ENCODE data around the gene THAP11.

The THAP11 gene

GRCh38 chr16:67841816-67842508 lies at the start of gene THAP11:
Gene THAP11 (plus strand): TSS chr16:67842320. CDS start chr16:67842555, 235 bp downstream.
- peak within 1 kb of the TSS; percentile 89 for H3K4me3 ChIP-seq
- no peaks in the 10 kb centered on the region for H3K9me3 ChIP-seq
- peaks cover 38% of the 10 kb centered on the region for H3K4me1 ChIP-seq
- H3K27me3 ChIP-seq (ENCODE audit: low read depth): no peaks in the 10 kb centered on the region
- H3K36me3 ChIP-seq (replicated peaks): peaks cover 7% of the 10 kb centered on the region; the same call in 1 of the 2 replicates
- in situ Hi-C loops (cut with MboI; ENCODE audit: low sequenced_read_pairs): no loop called here
- peak; percentile 95 to 97 for DNase-seq (ENCODE audit: low spot score in 2 of 2)

DNA sequence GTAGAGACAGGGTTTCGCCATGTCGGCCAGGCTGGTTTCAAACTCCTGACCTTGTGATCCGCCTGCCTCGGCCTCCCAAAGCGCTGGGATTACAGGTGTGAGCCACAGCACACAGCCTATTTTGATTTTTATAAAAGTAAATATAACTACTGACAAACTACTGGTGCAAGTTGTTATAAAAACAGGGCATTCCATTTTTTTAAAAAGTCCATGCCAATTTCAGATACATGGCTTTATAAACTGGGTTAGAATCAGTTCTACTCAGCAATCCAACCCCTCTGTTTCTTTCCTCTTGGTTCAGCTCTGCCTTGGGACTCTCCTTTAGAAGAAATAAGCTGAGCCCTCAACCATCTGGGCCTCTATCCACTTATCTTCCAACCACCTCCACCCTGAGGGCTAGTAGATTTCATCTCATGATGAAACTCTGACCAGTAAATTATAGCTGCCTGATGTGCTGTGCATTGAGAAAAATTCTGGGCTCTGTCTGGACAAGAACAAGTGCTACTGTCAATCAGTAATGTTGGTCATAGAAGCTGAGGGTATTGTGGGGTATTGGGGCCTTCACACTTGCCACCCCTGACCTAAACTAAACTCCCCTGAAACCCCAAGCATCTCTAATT lies 45.9 kb upstream of the THAP11 start:
- Histone ChIP-seq H3K4me1 (no peaks in the 10 kb centered on the region), H3K36me3 (replicated peaks) (peaks cover 9% of the 10 kb centered on the region; the same call in 1 of the 2 replicates), H3K4me3 (no peak overlapping the region), H3K27me3 (ENCODE audit: low read depth) (no peaks in the 10 kb centered on the region), H3K9me3 (no peaks in the 10 kb centered on the region)
- in situ Hi-C loops (cut with MboI; ENCODE audit: low sequenced_read_pairs): no loop called here
- DNase-seq (ENCODE audit: low spot score in 2 of 2): no peak

DNA sequence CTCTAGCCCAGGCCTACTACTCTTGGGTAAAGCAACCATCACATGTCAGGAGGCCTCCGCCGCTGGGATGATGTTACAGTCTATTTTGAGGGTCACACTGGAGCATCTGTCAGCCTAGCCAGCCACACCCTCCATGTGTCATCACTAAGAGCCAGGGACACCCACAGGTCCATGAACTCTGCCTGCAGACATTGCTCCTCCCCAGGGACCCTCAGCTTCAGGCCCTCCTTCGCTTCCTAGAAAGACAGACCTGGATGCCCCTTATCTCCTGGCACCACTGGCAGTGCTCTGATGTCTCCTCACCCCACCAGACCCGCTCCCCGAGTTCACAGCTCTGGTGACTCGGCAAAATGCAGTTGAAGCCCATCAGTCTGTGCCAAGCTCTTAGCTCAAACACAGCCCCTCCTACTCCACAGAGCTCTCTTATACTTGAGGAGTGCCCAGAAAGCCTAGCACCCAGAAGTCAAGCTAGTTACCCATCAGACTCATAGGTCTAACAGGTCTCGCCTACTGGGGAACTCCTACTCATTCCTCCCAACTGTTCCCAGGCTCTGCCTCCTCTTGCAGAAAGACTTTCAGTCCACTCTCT lies 41.7 kb upstream of the THAP11 start:
- H3K27me3 ChIP-seq (ENCODE audit: low read depth): no peaks in the 10 kb centered on the region
- no peak for DNase-seq (ENCODE audit: low spot score in 2 of 2)
- no peak overlapping the region for H3K4me3 ChIP-seq
- H3K4me1 ChIP-seq: peaks cover 6% of the 10 kb centered on the region
- H3K36me3 ChIP-seq (replicated peaks): peaks cover 19% of the 10 kb centered on the region
- in situ Hi-C loops (cut with MboI; ENCODE audit: low sequenced_read_pairs): no loop called here
- no peaks in the 10 kb centered on the region for H3K9me3 ChIP-seq

- in situ Hi-C loops (cut with MboI; ENCODE audit: low sequenced_read_pairs): no loop called here
Measured at GRCh38 chr16:67801241-67801640, 40.9 kb upstream of the THAP11 start.

DNA sequence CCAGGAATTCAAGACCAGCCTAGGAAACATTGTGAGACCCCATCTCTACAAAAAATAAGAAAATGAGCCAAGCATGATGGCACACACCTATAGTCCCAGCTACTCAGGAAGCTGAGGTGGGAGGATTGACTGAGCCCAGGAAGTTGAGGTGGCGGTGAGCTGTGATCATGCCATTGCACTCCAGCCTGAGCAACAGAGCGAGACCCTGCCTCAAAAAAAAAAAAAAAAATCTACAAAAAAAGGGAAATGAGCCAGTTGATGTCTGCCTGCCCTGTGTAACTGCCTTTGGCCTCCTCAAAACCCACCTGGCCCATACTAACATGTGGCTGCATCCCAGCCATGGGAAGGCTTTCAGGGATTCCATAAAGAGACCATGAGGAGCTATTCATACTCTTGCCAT lies 40.2 kb upstream of the THAP11 start:
- in situ Hi-C loops (cut with MboI; ENCODE audit: low sequenced_read_pairs): no loop called here
- no peaks in the 10 kb centered on the region for H3K27me3 ChIP-seq (ENCODE audit: low read depth)
- no peak overlapping the region for H3K4me3 ChIP-seq
- H3K4me1 ChIP-seq: peaks cover 8% of the 10 kb centered on the region
- peaks cover 19% of the 10 kb centered on the region for H3K36me3 ChIP-seq (replicated peaks)
- H3K9me3 ChIP-seq: no peaks in the 10 kb centered on the region
- DNase-seq (ENCODE audit: low spot score in 2 of 2): no peak

More at GRCh38 chr16:67801241-67801640, 40.9 kb upstream of the THAP11 start:
- Histone ChIP-seq H3K4me3 (no peak overlapping the region), H3K9me3 (no peaks in the 10 kb centered on the region), H3K4me1 (peaks cover 8% of the 10 kb centered on the region), H3K36me3 (replicated peaks) (peaks cover 19% of the 10 kb centered on the region), H3K27me3 (ENCODE audit: low read depth) (no peaks in the 10 kb centered on the region)
- no peak for DNase-seq (ENCODE audit: low spot score in 2 of 2)

- H3K9me3 ChIP-seq: no peaks in the 10 kb centered on the region
- DNase-seq (ENCODE audit: low spot score in 2 of 2): no peak
- no peaks in the 10 kb centered on the region for H3K27me3 ChIP-seq (ENCODE audit: low read depth)
- in situ Hi-C loops (cut with MboI; ENCODE audit: low sequenced_read_pairs): no loop called here
- peaks cover 8% of the 10 kb centered on the region for H3K4me1 ChIP-seq
- H3K36me3 ChIP-seq (replicated peaks): peaks cover 19% of the 10 kb centered on the region
- H3K4me3 ChIP-seq: no peak overlapping the region
Measured at GRCh38 chr16:67803894-67804293, 38.2 kb upstream of the THAP11 start.

- in situ Hi-C loops (cut with MboI; ENCODE audit: low sequenced_read_pairs): no loop called here
- Histone ChIP-seq H3K27me3 (ENCODE audit: low read depth) (no peaks in the 10 kb centered on the region), H3K4me3 (peak overlapping the region; percentile 97), H3K36me3 (replicated peaks) (peaks cover 14% of the 10 kb centered on the region), H3K9me3 (no peaks in the 10 kb centered on the region), H3K4me1 (peaks cover 8% of the 10 kb centered on the region)
- no peak for DNase-seq (ENCODE audit: low spot score in 2 of 2)
Measured at GRCh38 chr16:67804853-67805542, 37.1 kb upstream of the THAP11 start.

DNA sequence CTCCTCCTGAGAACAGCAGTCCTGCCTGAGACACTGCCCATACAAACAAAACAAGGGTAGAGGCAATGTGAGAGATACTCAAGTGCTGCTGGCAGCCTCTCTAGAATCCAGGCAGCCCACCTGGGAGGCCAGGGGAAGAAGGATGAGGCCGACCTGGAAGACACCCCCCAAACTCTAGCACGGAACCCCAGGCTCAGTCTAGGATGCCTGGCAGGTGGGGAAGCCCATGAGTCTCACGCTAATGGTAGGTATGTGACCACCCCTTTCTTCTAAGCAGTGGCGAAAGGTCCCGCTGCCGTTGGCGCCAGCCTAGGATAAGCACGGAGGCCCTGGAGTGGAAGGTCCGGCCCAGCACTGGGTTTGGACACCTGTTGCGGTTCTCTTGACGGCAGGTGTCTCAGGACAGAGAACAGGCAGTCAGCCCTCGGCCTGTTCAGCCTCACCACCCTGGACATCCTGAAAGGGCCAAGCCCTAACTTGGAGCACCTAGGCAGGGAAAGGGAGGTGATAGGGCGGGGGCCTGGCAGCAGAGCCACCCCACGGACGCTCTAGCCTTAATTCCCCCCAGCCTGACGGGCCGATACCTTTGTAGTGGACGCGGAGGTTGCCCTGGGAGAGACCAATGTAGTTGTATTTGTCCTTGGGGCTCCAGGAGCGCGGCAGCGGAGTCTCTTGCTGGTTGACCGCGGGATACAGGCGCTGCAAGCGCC lies 36.2 kb upstream of the THAP11 start:
- Histone ChIP-seq H3K27me3 (ENCODE audit: low read depth) (no peaks in the 10 kb centered on the region), H3K9me3 (no peaks in the 10 kb centered on the region), H3K4me1 (peaks cover 8% of the 10 kb centered on the region), H3K36me3 (replicated peaks) (peaks cover 12% of the 10 kb centered on the region; the same call in 1 of the 2 replicates), H3K4me3 (peak overlapping the region; percentile 97)
- in situ Hi-C loops (cut with MboI; ENCODE audit: low sequenced_read_pairs): no loop called here
- no peak for DNase-seq (ENCODE audit: low spot score in 2 of 2)

- peak; percentile 98 to 100 for DNase-seq (ENCODE audit: low spot score in 2 of 2)
- in situ Hi-C loops (cut with MboI; ENCODE audit: low sequenced_read_pairs): no loop called here
- peak within 1 kb of the TSS; percentile 97 for H3K4me3 ChIP-seq
- H3K27me3 ChIP-seq (ENCODE audit: low read depth): no peaks in the 10 kb centered on the region
- peaks cover 8% of the 10 kb centered on the region for H3K4me1 ChIP-seq
- no peaks in the 10 kb centered on the region for H3K9me3 ChIP-seq
- peaks cover 10% of the 10 kb centered on the region; the same call in 1 of the 2 replicates for H3K36me3 ChIP-seq (replicated peaks)
Measured at GRCh38 chr16:67806428-67807147, 35.5 kb upstream of the THAP11 start, which contains the start of the genes RANBP10 and TSNAXIP1. Gene RANBP10 (minus strand): TSS chr16:67806560. CDS start chr16:67806536, 24 bp downstream. Gene TSNAXIP1 (plus strand): TSS chr16:67806889. CDS start chr16:67807150, 261 bp downstream.

DNA sequence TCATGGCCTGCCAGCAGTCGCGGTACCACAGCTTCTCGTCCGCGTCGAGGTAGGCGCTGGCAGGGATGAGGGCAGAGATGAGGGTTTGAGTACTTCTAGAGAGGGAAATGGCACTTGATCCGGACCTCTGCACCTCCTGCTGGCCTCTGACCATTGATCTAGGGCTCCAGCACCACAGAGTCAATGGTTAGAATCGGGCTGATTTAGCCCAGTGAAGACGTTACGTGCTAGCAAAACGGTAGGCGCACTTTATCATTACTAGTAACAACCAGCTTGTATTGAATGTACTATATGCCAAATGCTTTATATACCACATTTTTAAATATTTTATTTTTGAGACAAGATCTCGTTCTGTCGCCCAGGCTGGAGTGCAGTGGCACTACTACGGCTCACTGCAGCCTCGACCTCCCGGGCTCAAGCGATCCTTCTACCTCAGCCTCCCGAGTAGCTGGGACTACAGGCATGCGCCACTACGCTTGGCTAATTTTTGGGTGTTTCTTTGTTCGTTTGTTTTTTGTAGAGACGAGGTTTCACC lies 34.9 kb upstream of the THAP11 start:
- Histone ChIP-seq H3K4me1 (peaks cover 8% of the 10 kb centered on the region), H3K36me3 (replicated peaks) (peaks cover 6% of the 10 kb centered on the region; the same call in 1 of the 2 replicates), H3K4me3 (peak overlapping the region; percentile 97), H3K27me3 (ENCODE audit: low read depth) (no peaks in the 10 kb centered on the region), H3K9me3 (no peaks in the 10 kb centered on the region)
- DNase-seq (ENCODE audit: low spot score in 2 of 2): peak in 1 of 2 experiments; percentile 27
- in situ Hi-C loops (cut with MboI; ENCODE audit: low sequenced_read_pairs): no loop called here

- no peak for DNase-seq (ENCODE audit: low spot score in 2 of 2)
- Histone ChIP-seq H3K9me3 (no peaks in the 10 kb centered on the region), H3K4me3 (no peak overlapping the region), H3K36me3 (replicated peaks) (no peaks in the 10 kb centered on the region), H3K27me3 (ENCODE audit: low read depth) (no peaks in the 10 kb centered on the region), H3K4me1 (no peaks in the 10 kb centered on the region)
- in situ Hi-C loops (cut with MboI; ENCODE audit: low sequenced_read_pairs): no loop called here
Measured at GRCh38 chr16:67811899-67812298, 30.2 kb upstream of the THAP11 start.

- DNase-seq (ENCODE audit: low spot score in 2 of 2): no peak
- H3K36me3 ChIP-seq (replicated peaks): no peaks in the 10 kb centered on the region
- in situ Hi-C loops (cut with MboI; ENCODE audit: low sequenced_read_pairs): no loop called here
- H3K4me1 ChIP-seq: no peaks in the 10 kb centered on the region
- H3K27me3 ChIP-seq (ENCODE audit: low read depth): no peaks in the 10 kb centered on the region
- H3K9me3 ChIP-seq: no peaks in the 10 kb centered on the region
- H3K4me3 ChIP-seq: no peak overlapping the region
Measured at GRCh38 chr16:67814567-67814966, 27.6 kb upstream of the THAP11 start.

All from HAP-1 (cell line).